Measurements from ENCODE around the gene SDHA.

- TF ChIP-seq POLR2A (IDR thresholded peaks at IDR 0.05) (no peak), CTCF (IDR thresholded peaks at IDR 0.05) (no peak)
Observed at GRCh38 chr5:257148-257547, 39.0 kb downstream of the SDHA start.
